K562 (cell line): Measurements from ENCODE around the gene IGIP. TPM values are rescaled to one million over a fixed set of nuclear protein-coding genes. Genes with fewer than 3 reads are reported as not detected.

Experiments used
- SFPQ ChIP-seq: fragments of 200-400 bp; formaldehyde crosslinking; IDR thresholded peaks from 2 replicates; pipeline ENCODE4 v1.6.1; 2017; ENCODE audit warnings: mild to moderate bottlenecking, low read depth, low read length, moderate library complexity
- SMARCE1 ChIP-seq: fragments of 450-650 bp; IDR thresholded peaks from 2 replicates; pipeline ENCODE4 v1.7.1; 2016; ENCODE audit warnings: mild to moderate bottlenecking
- polyA plus RNA-seq, 8 experiments: library from polyadenylated mRNA; depleted of rRNA in 4 of 8; stranded (reverse) in 5 of 8; unstranded in 3 of 8; fragments of >200 nt; fragmentation: Nextera tagmentation in 2 of 8; fragmentation: Illumina TruSeq in 1 of 8; extraction: Ambion mirVana in 2 of 8; extraction: Trizol in 1 of 8; gene quantifications; 2 replicates each; pipeline versions ENCODE4 v1.2.1 to v1.2.3, GENCODE V29; 2011 to 2014; ENCODE audit warnings: inconsistent platforms in 1 of 8, missing spikeins in 1 of 8
- total RNA-seq, 7 experiments: library from RNA; depleted of rRNA in 6 of 7; stranded (reverse); fragments of >200 nt in 6 of 7; fragmentation: Illumina TruSeq in 2 of 7; extraction: Trizol in 2 of 7; gene quantifications; 2 replicates each; pipeline versions ENCODE4 v1.2.1 to v1.2.3, GENCODE V29; 2011 to 2021; ENCODE audit warnings: low replicate concordance in 1 of 7
- TF ChIP-seq, protein P1 (sequence below), 2 experiments: fragments of 450-650 bp; formaldehyde crosslinking in 1 of 2; IDR thresholded peaks; 2 replicates each; pipeline versions ENCODE4 v1.4.0 to v1.6.1; 2014 to 2020; ENCODE audit warnings: mild to moderate bottlenecking in 2 of 2, borderline replicate concordance in 1 of 2, low read depth in 1 of 2

The IGIP gene
- total and polyA plus RNA-seq, 9 of the 15 experiments (the other 6 are each of a cell fraction or from before 2014, with no cell fraction given) = 0.52 to 1.6 (median 1.2) TPM

DNA sequence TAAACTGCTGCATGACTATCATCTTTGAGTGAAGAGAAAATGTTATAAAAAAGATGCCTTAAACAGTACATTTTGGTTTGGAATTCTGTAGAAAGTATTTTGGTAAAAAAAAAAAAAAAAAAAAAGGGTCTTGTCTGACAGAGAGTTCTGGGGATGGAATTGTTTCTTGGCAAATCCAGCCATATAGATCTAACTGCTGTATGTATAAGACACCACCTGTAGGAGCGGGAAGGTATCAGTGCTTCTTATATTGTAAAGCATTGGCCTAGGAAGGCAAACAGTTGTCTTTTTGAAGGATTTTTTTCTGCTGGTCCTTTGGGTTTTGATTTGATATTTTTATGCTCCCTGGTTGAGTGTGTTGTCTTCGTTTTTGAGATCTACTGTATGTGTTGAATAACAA, 9.0 kb upstream of the IGIP start (continued):
- TF ChIP-seq, protein P1, sequence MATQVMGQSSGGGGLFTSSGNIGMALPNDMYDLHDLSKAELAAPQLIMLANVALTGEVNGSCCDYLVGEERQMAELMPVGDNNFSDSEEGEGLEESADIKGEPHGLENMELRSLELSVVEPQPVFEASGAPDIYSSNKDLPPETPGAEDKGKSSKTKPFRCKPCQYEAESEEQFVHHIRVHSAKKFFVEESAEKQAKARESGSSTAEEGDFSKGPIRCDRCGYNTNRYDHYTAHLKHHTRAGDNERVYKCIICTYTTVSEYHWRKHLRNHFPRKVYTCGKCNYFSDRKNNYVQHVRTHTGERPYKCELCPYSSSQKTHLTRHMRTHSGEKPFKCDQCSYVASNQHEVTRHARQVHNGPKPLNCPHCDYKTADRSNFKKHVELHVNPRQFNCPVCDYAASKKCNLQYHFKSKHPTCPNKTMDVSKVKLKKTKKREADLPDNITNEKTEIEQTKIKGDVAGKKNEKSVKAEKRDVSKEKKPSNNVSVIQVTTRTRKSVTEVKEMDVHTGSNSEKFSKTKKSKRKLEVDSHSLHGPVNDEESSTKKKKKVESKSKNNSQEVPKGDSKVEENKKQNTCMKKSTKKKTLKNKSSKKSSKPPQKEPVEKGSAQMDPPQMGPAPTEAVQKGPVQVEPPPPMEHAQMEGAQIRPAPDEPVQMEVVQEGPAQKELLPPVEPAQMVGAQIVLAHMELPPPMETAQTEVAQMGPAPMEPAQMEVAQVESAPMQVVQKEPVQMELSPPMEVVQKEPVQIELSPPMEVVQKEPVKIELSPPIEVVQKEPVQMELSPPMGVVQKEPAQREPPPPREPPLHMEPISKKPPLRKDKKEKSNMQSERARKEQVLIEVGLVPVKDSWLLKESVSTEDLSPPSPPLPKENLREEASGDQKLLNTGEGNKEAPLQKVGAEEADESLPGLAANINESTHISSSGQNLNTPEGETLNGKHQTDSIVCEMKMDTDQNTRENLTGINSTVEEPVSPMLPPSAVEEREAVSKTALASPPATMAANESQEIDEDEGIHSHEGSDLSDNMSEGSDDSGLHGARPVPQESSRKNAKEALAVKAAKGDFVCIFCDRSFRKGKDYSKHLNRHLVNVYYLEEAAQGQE (IDR thresholded peaks at IDR 0.05; ENCODE audit: borderline replicate concordance) = peak; percentile 23; the same call in 1 of the 2 replicates
- TF ChIP-seq, protein P1 (CRISPR knock-in tag; IDR thresholded peaks at IDR 0.05; ENCODE audit: low read depth) = no peak
- peak; percentile 84 for TF ChIP-seq SMARCE1
- no peak for TF ChIP-seq SFPQ
- TF ChIP-seq, all 486 proteins: peak for 11
